Fibroblast of villous mesenchyme (primary cell): Measurements from ENCODE around the gene STEAP3. TPM values are rescaled to one million over a fixed set of nuclear protein-coding genes. Genes with fewer than 3 reads are reported as not detected.

Experiments used
- DNase-seq: peaks from one replicate; pipeline ENCODE4 v3.0.0-alpha.2; 2010; ENCODE audit warnings: low read depth
- H3K4me3 ChIP-seq: 2 replicates; pipeline ENCODE4 v1.5.1; 2011; ENCODE audit warnings: low read depth, mild to moderate bottlenecking, low read length
- CTCF ChIP-seq: IDR thresholded peaks from 2 replicates; pipeline ENCODE4 v1.5.1; 2012; ENCODE audit warnings: low read depth, mild to moderate bottlenecking, low read length; ENCODE audit not compliant: insufficient read depth
- total RNA-seq: library from RNA; depleted of rRNA; stranded (reverse); fragments of >200 nt; gene quantifications from 2 replicates; pipeline ENCODE4 v1.2.3, GENCODE V29; 2012

Gene STEAP3
- total RNA-seq, 1 donor, result 17.7 TPM

- H3K4me3 ChIP-seq, result no peak overlapping the region
- TF ChIP-seq CTCF, result no peak
- no peak for DNase-seq
Observed at GRCh38 chr2:119225105-119225865, 1.7 kb downstream of the STEAP3 start.

- no peak for TF ChIP-seq CTCF
- no peak overlapping the region for H3K4me3 ChIP-seq
Observed at GRCh38 chr2:119225926-119226325, 2.3 kb downstream of the STEAP3 start.

GRCh38 chr2:119227346-119227745 lies 3.7 kb downstream of the STEAP3 start:
- no peak for TF ChIP-seq CTCF
- no peak for DNase-seq
- no peak overlapping the region for H3K4me3 ChIP-seq

More at GRCh38 chr2:119225926-119226325, 2.3 kb downstream of the STEAP3 start:
- DNase-seq, result no peak

- H3K4me3 ChIP-seq, result no peak overlapping the region
- no peak for DNase-seq
- TF ChIP-seq CTCF, result no peak
Observed at GRCh38 chr2:119228136-119228535, 4.5 kb downstream of the STEAP3 start.

- no peak for DNase-seq
- no peak for TF ChIP-seq CTCF
- H3K4me3 ChIP-seq, result no peak overlapping the region
Observed at GRCh38 chr2:119228964-119229363, 5.3 kb downstream of the STEAP3 start.

GRCh38 chr2:119229716-119230115 lies 6.1 kb downstream of the STEAP3 start:
- DNase-seq, result no peak
- TF ChIP-seq CTCF, result no peak
- H3K4me3 ChIP-seq, result no peak overlapping the region
